VCaP (cell line): ENCODE measurements around the gene EARS2.

Experiments used
- H3K27ac ChIP-seq: fragments of 450-650 bp; 2 replicates; pipeline ENCODE4 v1.5.1; 2017
- CTCF ChIP-seq: fragments of 450-650 bp; conservative IDR thresholded peaks from 2 replicates; pipeline ENCODE4 v1.5.1; 2017; ENCODE audit warnings: mild to moderate bottlenecking, moderate library complexity

The EARS2 gene

GRCh38 chr16:23549938-23550337 is 7.2 kb downstream of the EARS2 start:
- no peak overlapping the region for H3K27ac ChIP-seq
- TF ChIP-seq CTCF, result no peak

GRCh38 chr16:23544436-23544835 is 12.7 kb downstream of the EARS2 start:
- TF ChIP-seq CTCF, result no peak
- H3K27ac ChIP-seq, result no peak overlapping the region

- peak overlapping the region; percentile 30; the same call in 1 of the 2 replicates for H3K27ac ChIP-seq
Measured at GRCh38 chr16:23540817-23541178, 16.4 kb downstream of the EARS2 start.

- peak overlapping the region; percentile 30; the same call in 1 of the 2 replicates for H3K27ac ChIP-seq
- no peak for TF ChIP-seq CTCF
Measured at GRCh38 chr16:23539984-23540816, 16.9 kb downstream of the EARS2 start.

GRCh38 chr16:23538919-23539278 is 18.3 kb downstream of the EARS2 start:
- no peak overlapping the region for H3K27ac ChIP-seq
- TF ChIP-seq CTCF, result no peak

DNA sequence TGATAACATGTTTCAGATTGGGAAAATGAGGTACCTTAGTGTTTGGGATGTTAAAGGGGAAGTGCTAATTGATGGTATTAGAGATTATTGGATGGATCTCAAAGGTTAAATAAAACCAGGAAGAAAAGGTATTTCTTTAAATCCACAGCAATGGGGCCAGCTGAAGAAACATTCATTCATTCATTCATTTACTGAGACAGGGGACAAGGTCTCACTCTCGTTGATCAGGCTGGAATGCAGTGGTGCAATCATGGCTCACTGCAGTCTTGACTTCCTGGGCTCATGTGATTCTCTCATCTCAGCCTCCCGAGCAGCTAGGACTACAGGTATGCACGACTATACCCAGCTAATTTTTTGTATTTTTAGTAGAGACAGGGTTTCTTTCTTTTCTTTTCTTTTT is 19.8 kb downstream of the EARS2 start:
- no peak for TF ChIP-seq CTCF

GRCh38 chr16:23535901-23536300 is 21.2 kb downstream of the EARS2 start:
- TF ChIP-seq CTCF, result no peak
- H3K27ac ChIP-seq, result no peak overlapping the region

More for the DNA sequence above, 19.8 kb downstream of the EARS2 start:
- H3K27ac ChIP-seq, result no peak overlapping the region
